Astrocyte (in vitro differentiated cells and primary cell): ENCODE data around the gene DCLK1. TPM values are rescaled to one million over a fixed set of nuclear protein-coding genes. Genes with fewer than 3 reads are reported as not detected.

Experiments used
- DNase-seq: peaks from one replicate; pipeline ENCODE4 v3.0.0-alpha.2; 2010; ENCODE audit warnings: low read depth
- FAIRE-seq: peaks from 2 replicates; lab custom pipeline; 2011; peaks lifted over from hg19 to GRCh38; lab: Jason Lieb, UNC
- H2AFZ ChIP-seq: 2 replicates; pipeline ENCODE4 v1.6.0; 2012; ENCODE audit warnings: low read depth, low read length, inconsistent platforms
- H3K27ac ChIP-seq: 2 replicates; pipeline ENCODE4 v1.5.1; 2011; ENCODE audit warnings: low read depth, low read length, inconsistent platforms
- H3K27me3 ChIP-seq: 2 replicates; pipeline ENCODE4 v1.6.0; 2011; ENCODE audit warnings: low read length, inconsistent platforms; ENCODE audit not compliant: insufficient read depth
- H3K36me3 ChIP-seq: 2 replicates; pipeline ENCODE4 v1.5.1; 2011; ENCODE audit warnings: low read length, inconsistent platforms; ENCODE audit not compliant: insufficient read depth
- H3K4me1 ChIP-seq: 2 replicates; pipeline ENCODE4 v1.5.1; 2011; ENCODE audit warnings: low read length, inconsistent platforms; ENCODE audit not compliant: insufficient read depth
- H3K4me2 ChIP-seq: 2 replicates; pipeline ENCODE4 v1.6.0; 2012; ENCODE audit warnings: low read length, inconsistent platforms
- H3K4me3 ChIP-seq: 2 replicates; pipeline ENCODE4 v1.5.1; 2011; ENCODE audit warnings: low read depth, mild to moderate bottlenecking, low read length, inconsistent platforms; ENCODE audit not compliant: insufficient read depth
- H3K79me2 ChIP-seq: 2 replicates; pipeline ENCODE4 v1.6.0; 2012; ENCODE audit warnings: mild to moderate bottlenecking, low read length, inconsistent platforms; ENCODE audit not compliant: insufficient read depth
- H3K9ac ChIP-seq: 2 replicates; pipeline ENCODE4 v1.6.0; 2012; ENCODE audit warnings: mild to moderate bottlenecking, low read length, inconsistent platforms
- H3K9me3 ChIP-seq: 2 replicates; pipeline ENCODE4 v1.5.1; 2012; ENCODE audit warnings: low read depth, mild to moderate bottlenecking, low read length, inconsistent platforms; ENCODE audit not compliant: insufficient read depth
- H4K20me1 ChIP-seq: 2 replicates; pipeline ENCODE4 v1.6.0; 2012; ENCODE audit warnings: low read length, inconsistent platforms; ENCODE audit not compliant: insufficient read depth
- H3K27ac Mint-ChIP-seq: one replicate; pipeline ENCODE4 v1.8.0; 2021; ENCODE audit warnings: mild to moderate bottlenecking, mixed read lengths; ENCODE audit not compliant: unreplicated experiment
- H3K27me3 Mint-ChIP-seq: one replicate; pipeline ENCODE4 v1.8.0; 2021; ENCODE audit warnings: low read depth, mixed read lengths; ENCODE audit not compliant: unreplicated experiment
- H3K36me3 Mint-ChIP-seq: one replicate; pipeline ENCODE4 v1.8.0; 2021; ENCODE audit warnings: low read depth, mixed read lengths; ENCODE audit not compliant: unreplicated experiment
- H3K4me1 Mint-ChIP-seq: one replicate; pipeline ENCODE4 v1.8.0; 2021; ENCODE audit warnings: low read depth, mixed read lengths; ENCODE audit not compliant: unreplicated experiment
- H3K4me3 Mint-ChIP-seq: one replicate; pipeline ENCODE4 v1.8.0; 2021; ENCODE audit warnings: mild to moderate bottlenecking, moderate library complexity, mixed read lengths; ENCODE audit not compliant: unreplicated experiment
- H3K9me3 Mint-ChIP-seq: one replicate; pipeline ENCODE4 v1.8.0; 2021; ENCODE audit warnings: mild to moderate bottlenecking, mixed read lengths; ENCODE audit not compliant: unreplicated experiment
- CTCF ChIP-seq: IDR thresholded peaks from 2 replicates; pipeline ENCODE4 v1.5.1; 2011; ENCODE audit warnings: low read depth, mild to moderate bottlenecking, inconsistent platforms, low read length, moderate library complexity; ENCODE audit not compliant: insufficient read depth
- EZH2 ChIP-seq: IDR thresholded peaks from 2 replicates; pipeline ENCODE4 v1.6.1; 2012; ENCODE audit warnings: mild to moderate bottlenecking, low read length, inconsistent platforms; ENCODE audit not compliant: insufficient read depth
- total RNA-seq: library from RNA; stranded (reverse); gene quantifications from 2 replicates; pipeline ENCODE4 v1.2.1, GENCODE V29; 2021

Gene DCLK1
- total RNA-seq, 1 donor from 2014 or later: 4.9 TPM

DNA sequence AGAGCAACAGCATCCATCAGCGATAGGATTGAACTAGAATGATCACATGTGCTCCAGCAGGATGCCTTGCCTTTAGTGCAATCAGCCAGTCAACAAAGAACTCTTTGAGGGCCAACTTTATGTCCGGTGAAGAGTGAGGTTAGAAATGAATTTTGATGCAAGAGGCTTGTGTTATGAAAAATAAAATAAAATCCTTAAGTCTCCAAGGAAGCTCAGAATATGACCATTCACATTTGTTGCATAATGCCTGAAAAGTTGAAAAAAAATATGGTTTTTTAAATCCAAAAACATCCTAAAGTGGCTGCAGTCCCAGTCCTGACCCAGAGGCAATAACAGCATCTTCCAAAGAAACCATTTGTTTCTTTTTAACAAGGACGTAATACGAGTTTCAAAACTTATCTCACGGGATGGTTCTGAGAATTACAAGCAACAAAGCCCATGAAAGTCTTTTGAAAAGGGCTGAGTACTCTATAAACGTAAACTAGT lies 61.3 kb downstream of the DCLK1 start:
- no peaks in the 10 kb centered on the region for H4K20me1 ChIP-seq
- Mint-ChIP-seq H3K27ac (no peak overlapping the region), H3K27me3 (no peaks in the 10 kb centered on the region), H3K36me3 (no peaks in the 10 kb centered on the region), H3K9me3 (no peaks in the 10 kb centered on the region), H3K4me1 (peaks cover 2% of the 10 kb centered on the region), H3K4me3 (no peak overlapping the region)
- TF ChIP-seq EZH2: no peak
- no peak for TF ChIP-seq CTCF
- no peaks in the 10 kb centered on the region for H3K27me3 ChIP-seq
- no peak overlapping the region for H2AFZ ChIP-seq
- peaks cover 9% of the 10 kb centered on the region for H3K79me2 ChIP-seq
- DNase-seq (no peak), FAIRE-seq (no peak)
- H3K9me3 ChIP-seq: no peaks in the 10 kb centered on the region
- no peak overlapping the region for H3K4me2 ChIP-seq
- no peaks in the 10 kb centered on the region for H3K4me1 ChIP-seq
- no peaks in the 10 kb centered on the region for H3K36me3 ChIP-seq
- no peak overlapping the region for H3K27ac ChIP-seq
- no peak overlapping the region for H3K9ac ChIP-seq
- H3K4me3 ChIP-seq: no peak overlapping the region

GRCh38 chr13:36068991-36069390 lies 62.2 kb downstream of the DCLK1 start:
- no peak for DNase-seq
- no peaks in the 10 kb centered on the region for H3K27me3 ChIP-seq
- H2AFZ ChIP-seq: no peak overlapping the region
- H3K4me1 Mint-ChIP-seq: peaks cover 2% of the 10 kb centered on the region
- H3K4me1 ChIP-seq: no peaks in the 10 kb centered on the region
- H3K9me3 Mint-ChIP-seq: no peaks in the 10 kb centered on the region
- H3K36me3 ChIP-seq: no peaks in the 10 kb centered on the region
- no peaks in the 10 kb centered on the region for H4K20me1 ChIP-seq
- H3K9ac ChIP-seq: no peak overlapping the region
- H3K4me2 ChIP-seq: no peak overlapping the region
- H3K27ac Mint-ChIP-seq: no peak overlapping the region
- no peak overlapping the region for H3K27ac ChIP-seq
- H3K36me3 Mint-ChIP-seq: no peaks in the 10 kb centered on the region
- no peak for FAIRE-seq
- no peaks in the 10 kb centered on the region for H3K9me3 ChIP-seq
- no peaks in the 10 kb centered on the region for H3K27me3 Mint-ChIP-seq
- TF ChIP-seq EZH2 (no peak), CTCF (no peak)
- H3K4me3 ChIP-seq: no peak overlapping the region
- H3K79me2 ChIP-seq: peaks cover 9% of the 10 kb centered on the region
- H3K4me3 Mint-ChIP-seq: no peak overlapping the region

GRCh38 chr13:36068566-36068965 lies 62.6 kb downstream of the DCLK1 start:
- Histone ChIP-seq H3K4me1 (no peaks in the 10 kb centered on the region), H3K9ac (no peak overlapping the region), H3K79me2 (peaks cover 7% of the 10 kb centered on the region), H2AFZ (no peak overlapping the region), H4K20me1 (no peaks in the 10 kb centered on the region), H3K9me3 (no peaks in the 10 kb centered on the region), H3K4me3 (no peak overlapping the region), H3K27ac (no peak overlapping the region), H3K27me3 (no peaks in the 10 kb centered on the region), H3K4me2 (no peak overlapping the region), H3K36me3 (no peaks in the 10 kb centered on the region)
- Mint-ChIP-seq H3K9me3 (no peaks in the 10 kb centered on the region), H3K4me1 (peaks cover 2% of the 10 kb centered on the region), H3K27me3 (no peaks in the 10 kb centered on the region), H3K27ac (no peak overlapping the region), H3K4me3 (no peak overlapping the region), H3K36me3 (no peaks in the 10 kb centered on the region)
- TF ChIP-seq CTCF: no peak
- TF ChIP-seq EZH2: no peak
- DNase-seq (no peak), FAIRE-seq (no peak)
